ENCODE measurements around the gene GHRH.

The GHRH gene

GRCh38 chr20:37290158-37290810, 28.7 kb upstream of the GHRH start:
- no peak for FAIRE-seq

- no peak for FAIRE-seq
These were observed 26.5 kb upstream of the GHRH start for GRCh38 chr20:37288091-37288490.

GRCh38 chr20:37285664-37286374, 24.2 kb upstream of the GHRH start:
- no peak for FAIRE-seq

- FAIRE-seq: no peak
These were observed 23.1 kb upstream of the GHRH start for GRCh38 chr20:37284691-37285161.

GRCh38 chr20:37283530-37284195, 22.0 kb upstream of the GHRH start:
- FAIRE-seq: no peak

- no peak for FAIRE-seq
These were observed 20.9 kb upstream of the GHRH start for GRCh38 chr20:37282556-37282955.

- no peak for FAIRE-seq
These were observed 18.8 kb upstream of the GHRH start for GRCh38 chr20:37280403-37280802.

GRCh38 chr20:37279820-37280219, 18.2 kb upstream of the GHRH start:
- no peak for FAIRE-seq

- no peak for FAIRE-seq
These were observed 17.5 kb upstream of the GHRH start for GRCh38 chr20:37278966-37279590.

- no peak for FAIRE-seq
These were observed 15.6 kb upstream of the GHRH start for GRCh38 chr20:37277253-37277593.

GRCh38 chr20:37276494-37277252, 15.1 kb upstream of the GHRH start:
- no peak for FAIRE-seq

GRCh38 chr20:37274851-37275524, 13.4 kb upstream of the GHRH start:
- no peak for FAIRE-seq

- FAIRE-seq: no peak
These were observed 12.4 kb upstream of the GHRH start for GRCh38 chr20:37273988-37274387.

GRCh38 chr20:37271421-37271768, 9.8 kb upstream of the GHRH start:
- FAIRE-seq: no peak

GRCh38 chr20:37270576-37271420, 9.2 kb upstream of the GHRH start:
- FAIRE-seq: no peak

- FAIRE-seq: no peak
These were observed 6.2 kb upstream of the GHRH start for GRCh38 chr20:37267667-37268313.

- no peak for FAIRE-seq
These were observed 5.5 kb upstream of the GHRH start for GRCh38 chr20:37266940-37267666.

GRCh38 chr20:37265152-37265551, 3.5 kb upstream of the GHRH start:
- FAIRE-seq: no peak

- no peak for FAIRE-seq
These were observed 2.1 kb upstream of the GHRH start for GRCh38 chr20:37263686-37264085.

- no peak for FAIRE-seq
These were observed 891 bp upstream of the GHRH start for GRCh38 chr20:37262505-37262904.
